Subcutaneous adipose tissue (tissue), 4 donors: ENCODE data around the gene SERPINA1. TPM values are rescaled to one million over a fixed set of nuclear protein-coding genes. Genes with fewer than 3 reads are reported as not detected.

ENCODE experiments used
- CTCF ChIP-seq: fragments of 450-650 bp; IDR thresholded peaks from one replicate; pipeline ENCODE4 v1.5.1; 2016; ENCODE audit warnings: low read depth, mild to moderate bottlenecking, control low read depth, antibody characterized with exemption, moderate library complexity
- total RNA-seq, 4 donors: library from RNA; depleted of rRNA; stranded (reverse); fragments of >200 nt; gene quantifications; one replicate each; pipeline ENCODE4 v1.1.0, GENCODE V29; 2016

Gene SERPINA1
- total RNA-seq, 4 donors from 2014 or later = 2.1 to 10.4 (median 3.7) TPM

- TF ChIP-seq CTCF = no peak
These were observed 15.0 kb upstream of the SERPINA1 start for GRCh38 chr14:94403312-94403932.

GRCh38 chr14:94401083-94401482, 12.7 kb upstream of the SERPINA1 start:
- TF ChIP-seq CTCF = no peak

GRCh38 chr14:94400422-94400841, 12.0 kb upstream of the SERPINA1 start:
- no peak for TF ChIP-seq CTCF

- no peak for TF ChIP-seq CTCF
These were observed 10.1 kb upstream of the SERPINA1 start for GRCh38 chr14:94398536-94398935.

- no peak for TF ChIP-seq CTCF
These were observed 9.7 kb upstream of the SERPINA1 start for GRCh38 chr14:94398182-94398479.

GRCh38 chr14:94397289-94398181, 9.1 kb upstream of the SERPINA1 start:
- TF ChIP-seq CTCF = no peak

GRCh38 chr14:94396628-94397225, 8.3 kb upstream of the SERPINA1 start:
- TF ChIP-seq CTCF = no peak
